ENCODE results near the gene TTC28. TPM values are rescaled to one million over a fixed set of nuclear protein-coding genes. Genes with fewer than 3 reads are reported as not detected.
"Not testable (repeated sequence)": the region's sequence is repeated elsewhere in the genome, so short reads cannot be mapped to it uniquely, and the experiment has no call there.

The TTC28 gene
- total RNA-seq, 1 donor from 2014 or later = 16.4 TPM

- H3K4me1 ChIP-seq = peaks cover 5% of the 10 kb centered on the region
- intact Hi-C loops (cut with micrococcal nuclease) = no loop called here
- no peaks in the 10 kb centered on the region for H3K9me3 ChIP-seq (replicated peaks)
- no peak for TF ChIP-seq CTCF (IDR thresholded peaks at IDR 0.05; ENCODE audit: borderline replicate concordance)
- H3K27ac ChIP-seq (replicated peaks) = no peak overlapping the region
- H3K4me3 ChIP-seq = no peak overlapping the region
- H3K27me3 ChIP-seq (ENCODE audit: low read depth) = no peaks in the 10 kb centered on the region
- DNase-seq = no peak
- H3K36me3 ChIP-seq = no peaks in the 10 kb centered on the region
Observed at GRCh38 chr22:28477556-28477955, 202.1 kb downstream of the TTC28 start.

GRCh38 chr22:28474330-28474729, 205.3 kb downstream of the TTC28 start:
- no peak for DNase-seq
- Histone ChIP-seq H3K9me3 (replicated peaks) (no peaks in the 10 kb centered on the region), H3K4me1 (no peaks in the 10 kb centered on the region), H3K4me3 (no peak overlapping the region), H3K27me3 (ENCODE audit: low read depth) (no peaks in the 10 kb centered on the region), H3K36me3 (no peaks in the 10 kb centered on the region), H3K27ac (replicated peaks) (no peak overlapping the region)
- intact Hi-C loops (cut with micrococcal nuclease) = no loop called here
- TF ChIP-seq CTCF (IDR thresholded peaks at IDR 0.05; ENCODE audit: borderline replicate concordance) = no peak

- Histone ChIP-seq H3K4me3 (no peak overlapping the region), H3K36me3 (no peaks in the 10 kb centered on the region), H3K27me3 (ENCODE audit: low read depth) (no peaks in the 10 kb centered on the region), H3K27ac (replicated peaks) (no peak overlapping the region), H3K4me1 (no peaks in the 10 kb centered on the region), H3K9me3 (replicated peaks) (no peaks in the 10 kb centered on the region)
- no peak for TF ChIP-seq CTCF (IDR thresholded peaks at IDR 0.05; ENCODE audit: borderline replicate concordance)
- DNase-seq = no peak
- intact Hi-C loops (cut with micrococcal nuclease) = no loop called here
Observed at GRCh38 chr22:28473258-28473657, 206.4 kb downstream of the TTC28 start.

- H3K9me3 ChIP-seq (replicated peaks); H3K27me3 ChIP-seq (ENCODE audit: low read depth); H3K4me1 ChIP-seq; H3K27ac ChIP-seq (replicated peaks); H3K4me3 ChIP-seq; DNase-seq; H3K36me3 ChIP-seq; intact Hi-C loops (cut with micrococcal nuclease): not testable (repeated sequence)
Observed at GRCh38 chr22:28467055-28467454, 212.6 kb downstream of the TTC28 start.

- H3K36me3 ChIP-seq = no peaks in the 10 kb centered on the region
- TF ChIP-seq CTCF (IDR thresholded peaks at IDR 0.05; ENCODE audit: borderline replicate concordance) = no peak
- H3K9me3 ChIP-seq (replicated peaks) = no peaks in the 10 kb centered on the region
- intact Hi-C loops (cut with micrococcal nuclease) = no loop called here
- no peak for DNase-seq
- no peak overlapping the region for H3K4me3 ChIP-seq
- H3K4me1 ChIP-seq = peaks cover 9% of the 10 kb centered on the region
- H3K27ac ChIP-seq (replicated peaks) = no peak overlapping the region
- no peaks in the 10 kb centered on the region for H3K27me3 ChIP-seq (ENCODE audit: low read depth)
Observed at GRCh38 chr22:28466399-28466798, 213.2 kb downstream of the TTC28 start.

GRCh38 chr22:28465841-28466240, 213.8 kb downstream of the TTC28 start:
- Histone ChIP-seq H3K36me3 (no peaks in the 10 kb centered on the region), H3K27ac (replicated peaks) (no peak overlapping the region), H3K27me3 (ENCODE audit: low read depth) (no peaks in the 10 kb centered on the region), H3K4me1 (peaks cover 9% of the 10 kb centered on the region), H3K9me3 (replicated peaks) (no peaks in the 10 kb centered on the region), H3K4me3 (no peak overlapping the region)
- TF ChIP-seq CTCF (IDR thresholded peaks at IDR 0.05; ENCODE audit: borderline replicate concordance) = no peak
- DNase-seq = no peak
- intact Hi-C loops (cut with micrococcal nuclease) = no loop called here

Data from left ventricle myocardium inferior (tissue), 1 donor.